Mesendoderm (in vitro differentiated cells): Measurements from ENCODE around the gene PLEKHG3.

Experiments used
- DNase-seq: peaks from one replicate; pipeline ENCODE4 v3.0.0; 2013
- H2AK5ac ChIP-seq: 2 replicates; pipeline ENCODE4 v1.6.1; 2013; ENCODE audit warnings: low read length, inconsistent platforms
- H2BK120ac ChIP-seq: 2 replicates; pipeline ENCODE4 v1.6.1; 2013; ENCODE audit warnings: low read depth, mild to moderate bottlenecking, low read length, moderate library complexity, mixed read lengths
- H2BK15ac ChIP-seq: replicated peaks from 2 replicates; pipeline ENCODE4 v1.6.1; 2013; ENCODE audit warnings: low read depth, mild to moderate bottlenecking, moderate library complexity
- H2BK5ac ChIP-seq: 2 replicates; pipeline ENCODE4 v1.6.1; 2013; ENCODE audit warnings: low read length, inconsistent platforms
- H3K18ac ChIP-seq: 2 replicates; pipeline ENCODE4 v1.6.1; 2013; ENCODE audit warnings: mild to moderate bottlenecking, low read length, mixed read lengths
- H3K23ac ChIP-seq: one replicate; pipeline ENCODE4 v1.6.1; 2013; ENCODE audit warnings: low read length
- H3K27ac ChIP-seq: 2 replicates; pipeline ENCODE4 v1.5.1; 2013; ENCODE audit warnings: low read depth, mild to moderate bottlenecking, inconsistent platforms, low read length, moderate library complexity
- H3K27me3 ChIP-seq: 2 replicates; pipeline ENCODE4 v1.6.1; 2013; ENCODE audit warnings: low read length, control low read depth, mild to moderate bottlenecking, inconsistent platforms; ENCODE audit not compliant: insufficient read depth, poor library complexity
- H3K36me3 ChIP-seq: 2 replicates; pipeline ENCODE4 v1.6.1; 2013; ENCODE audit warnings: low read length, inconsistent platforms; ENCODE audit not compliant: control insufficient read depth, insufficient read depth
- H3K4ac ChIP-seq: one replicate; pipeline ENCODE4 v1.6.1; 2013; ENCODE audit warnings: low read depth, mild to moderate bottlenecking, low read length, moderate library complexity
- H3K4me1 ChIP-seq: 2 replicates; pipeline ENCODE4 v1.6.1; 2013; ENCODE audit warnings: low read depth, low read length, inconsistent platforms; ENCODE audit not compliant: control insufficient read depth
- H3K4me2 ChIP-seq: 2 replicates; pipeline ENCODE4 v1.6.1; 2013; ENCODE audit warnings: low read length
- H3K4me3 ChIP-seq: 2 replicates; pipeline ENCODE4 v1.5.1; 2013; ENCODE audit warnings: mild to moderate bottlenecking, low read length
- H3K56ac ChIP-seq: one replicate; pipeline ENCODE4 v1.6.1; 2013; ENCODE audit warnings: low read length
- H3K79me1 ChIP-seq: 2 replicates; pipeline ENCODE4 v1.6.1; 2013; ENCODE audit warnings: low read length, inconsistent platforms
- H3K79me2 ChIP-seq: 2 replicates; pipeline ENCODE4 v1.6.1; 2013; ENCODE audit warnings: mild to moderate bottlenecking, low read length; ENCODE audit not compliant: control insufficient read depth, insufficient read depth
- H3K9ac ChIP-seq: 2 replicates; pipeline ENCODE4 v1.6.1; 2013; ENCODE audit warnings: low read length, inconsistent platforms
- H4K5ac ChIP-seq: one replicate; pipeline ENCODE4 v1.6.1; 2013; ENCODE audit warnings: low read length
- H4K8ac ChIP-seq: one replicate; pipeline ENCODE4 v1.6.1; 2013; ENCODE audit warnings: low read depth, mild to moderate bottlenecking, control low read depth, low read length, moderate library complexity
- WGBS: extraction: QIAGEN DNeasy Blood & Tissue Kit; methylation state at CpG from one replicate; pipeline ENCODE4 v1.1.7; 2013; ENCODE audit warnings: low lambda C conversion rate, missing lambda C conversion rate; ENCODE audit not compliant: insufficient coverage; ENCODE audit errors: extremely low coverage; 5-methylcytosine and 5-hydroxymethylcytosine counted together

PLEKHG3 gene

DNA sequence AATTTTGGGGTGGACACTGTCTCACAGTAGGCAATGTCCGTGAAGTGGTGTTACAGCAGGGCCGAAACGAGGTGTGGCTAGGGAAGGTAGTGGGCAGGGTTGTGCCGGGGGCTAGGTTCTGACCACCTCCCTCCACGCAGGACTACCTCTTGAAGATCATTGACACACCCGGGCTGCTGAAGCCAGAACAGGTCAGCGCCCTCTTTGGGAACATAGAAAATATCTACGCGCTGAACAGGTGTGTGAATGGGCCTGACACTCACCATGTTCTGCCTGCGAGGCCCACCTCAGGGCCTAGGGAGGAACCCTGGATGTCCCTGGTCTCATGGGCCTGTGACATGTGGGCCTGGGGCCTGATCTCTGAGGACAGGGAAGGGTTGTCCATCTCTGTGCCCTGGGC, 24.6 kb downstream of the PLEKHG3 start:
- H3K23ac ChIP-seq: no peak overlapping the region
- H3K36me3 ChIP-seq: peaks cover 12% of the 10 kb centered on the region
- H3K4me1 ChIP-seq: peaks cover 24% of the 10 kb centered on the region
- no peak overlapping the region for H3K4me3 ChIP-seq
- H3K56ac ChIP-seq: no peak overlapping the region
- H2BK120ac ChIP-seq: no peak overlapping the region
- H3K4ac ChIP-seq: no peak overlapping the region
- H4K5ac ChIP-seq: no peak overlapping the region
- WGBS: no CpG with 5 or more reads among the region's 10 CpGs
- peaks cover 24% of the 10 kb centered on the region for H3K79me2 ChIP-seq
- H3K79me1 ChIP-seq: peaks cover 13% of the 10 kb centered on the region
- no peak overlapping the region for H3K4me2 ChIP-seq
- no peak overlapping the region for H3K18ac ChIP-seq
- no peak overlapping the region for H2AK5ac ChIP-seq
- no peak overlapping the region for H3K27ac ChIP-seq
- no peaks in the 10 kb centered on the region for H3K27me3 ChIP-seq
- H2BK15ac ChIP-seq: no peak overlapping the region
- no peak for DNase-seq
- H2BK5ac ChIP-seq: no peak overlapping the region
- H3K9ac ChIP-seq: no peak overlapping the region
- no peak overlapping the region for H4K8ac ChIP-seq

DNA sequence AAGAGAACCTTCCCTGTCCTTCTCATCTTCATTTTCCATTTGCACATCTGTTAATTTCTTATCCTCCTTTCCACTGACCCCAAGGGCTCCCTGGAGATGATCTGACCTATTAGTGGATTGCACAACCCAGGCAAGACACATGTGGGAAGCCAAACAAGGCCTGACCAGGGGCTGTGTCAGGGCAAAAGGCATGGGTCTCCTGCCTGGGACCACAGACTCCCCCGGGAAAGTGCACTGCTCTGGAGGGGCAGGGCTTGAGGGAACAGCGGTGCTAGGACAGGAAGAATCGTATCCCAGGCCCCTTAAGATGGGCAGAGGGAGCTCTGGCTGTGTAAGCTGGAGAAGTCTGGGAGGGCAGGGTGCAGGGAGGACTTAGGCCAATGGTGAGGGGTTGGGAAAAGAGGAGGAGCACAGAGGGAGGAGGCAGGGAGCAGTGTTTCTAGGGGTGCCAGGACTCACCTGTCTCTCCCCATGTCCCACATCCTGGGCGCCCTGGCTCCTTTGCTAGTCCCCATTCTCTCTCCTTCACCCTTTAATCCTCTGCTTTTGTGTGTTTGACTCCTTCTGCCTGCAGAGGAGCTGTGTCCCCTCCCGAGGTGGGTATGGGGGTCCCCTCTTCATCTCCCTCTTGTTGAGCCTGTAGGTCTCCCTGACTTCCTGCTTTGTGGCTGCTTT, 25.3 kb downstream of the PLEKHG3 start:
- Histone ChIP-seq H3K18ac (no peak overlapping the region), H2BK120ac (no peak overlapping the region), H2AK5ac (no peak overlapping the region), H3K23ac (no peak overlapping the region), H3K4me3 (no peak overlapping the region), H3K9ac (no peak overlapping the region), H3K4me2 (no peak overlapping the region), H3K79me2 (peaks cover 17% of the 10 kb centered on the region), H4K8ac (no peak overlapping the region), H3K4me1 (peaks cover 18% of the 10 kb centered on the region), H2BK5ac (no peak overlapping the region), H3K36me3 (peaks cover 12% of the 10 kb centered on the region), H3K27me3 (no peaks in the 10 kb centered on the region), H3K56ac (no peak overlapping the region), H3K4ac (no peak overlapping the region), H3K79me1 (peaks cover 9% of the 10 kb centered on the region), H2BK15ac (no peak overlapping the region), H4K5ac (no peak overlapping the region), H3K27ac (no peak overlapping the region)
- no peak for DNase-seq
- WGBS: no CpG with 5 or more reads among the region's 5 CpGs

DNA sequence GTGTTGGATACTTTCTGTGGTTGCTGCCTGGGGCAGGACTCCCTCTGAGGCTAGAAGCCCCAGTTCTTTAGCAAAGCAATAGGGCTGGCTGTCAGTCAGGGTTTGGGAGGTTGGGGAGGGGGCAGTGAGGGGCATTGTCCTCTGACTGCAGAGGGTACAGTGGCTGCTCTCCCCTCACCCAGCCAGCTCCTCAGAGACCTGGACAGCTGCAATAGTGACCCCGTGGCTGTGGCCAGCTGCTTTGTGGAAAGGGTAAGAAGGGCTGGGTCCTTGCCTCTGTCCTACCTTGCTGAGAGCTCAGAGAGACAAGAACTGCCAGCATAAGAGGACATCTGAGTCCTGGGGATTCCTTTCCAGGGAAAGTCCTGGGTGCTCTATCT, 25.8 kb downstream of the PLEKHG3 start:
- no peak overlapping the region for H3K4ac ChIP-seq
- H3K56ac ChIP-seq: no peak overlapping the region
- H3K79me1 ChIP-seq: peaks cover 8% of the 10 kb centered on the region
- WGBS: no CpG with 5 or more reads among the region's 1 CpG
- H2BK15ac ChIP-seq: no peak overlapping the region
- H2BK5ac ChIP-seq: no peak overlapping the region
- H2BK120ac ChIP-seq: no peak overlapping the region
- no peak overlapping the region for H4K8ac ChIP-seq
- H3K79me2 ChIP-seq: peaks cover 14% of the 10 kb centered on the region
- H3K36me3 ChIP-seq: peaks cover 12% of the 10 kb centered on the region
- no peaks in the 10 kb centered on the region for H3K27me3 ChIP-seq
- no peak overlapping the region for H3K4me2 ChIP-seq
- no peak overlapping the region for H2AK5ac ChIP-seq
- no peak overlapping the region for H3K9ac ChIP-seq
- no peak overlapping the region for H3K4me3 ChIP-seq
- H3K23ac ChIP-seq: no peak overlapping the region
- H3K18ac ChIP-seq: no peak overlapping the region
- no peak overlapping the region for H4K5ac ChIP-seq
- no peak for DNase-seq
- H3K27ac ChIP-seq: no peak overlapping the region
- H3K4me1 ChIP-seq: peaks cover 13% of the 10 kb centered on the region

DNA sequence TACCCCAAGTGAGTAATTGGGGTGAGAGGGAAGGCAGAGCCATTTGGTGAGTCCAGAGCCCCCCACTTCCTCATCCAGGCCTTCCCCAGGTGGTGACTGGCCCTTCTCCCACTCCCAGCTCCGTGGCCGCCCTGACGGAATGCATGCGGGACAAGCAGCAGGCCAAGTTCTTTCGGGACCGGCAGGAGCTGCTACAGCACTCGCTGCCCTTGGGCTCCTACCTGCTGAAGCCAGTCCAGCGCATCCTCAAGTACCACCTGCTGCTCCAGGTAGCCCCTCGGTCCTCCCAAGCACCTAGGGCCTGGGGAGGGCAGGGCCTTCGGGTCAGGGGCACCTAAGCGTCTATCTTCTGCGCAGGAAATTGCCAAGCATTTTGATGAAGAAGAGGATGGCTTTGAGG, 26.5 kb downstream of the PLEKHG3 start:
- Histone ChIP-seq H3K27ac (no peak overlapping the region), H2BK15ac (no peak overlapping the region), H3K9ac (no peak overlapping the region), H3K4me3 (no peak overlapping the region), H3K79me2 (peaks cover 10% of the 10 kb centered on the region), H2AK5ac (no peak overlapping the region), H3K79me1 (peaks cover 5% of the 10 kb centered on the region), H3K56ac (no peak overlapping the region), H3K23ac (no peak overlapping the region), H4K5ac (no peak overlapping the region), H3K4me1 (peaks cover 8% of the 10 kb centered on the region), H3K18ac (no peak overlapping the region), H2BK120ac (no peak overlapping the region), H2BK5ac (no peak overlapping the region), H3K4me2 (no peak overlapping the region), H3K27me3 (no peaks in the 10 kb centered on the region), H3K4ac (no peak overlapping the region), H3K36me3 (peaks cover 12% of the 10 kb centered on the region), H4K8ac (no peak overlapping the region)
- WGBS: no CpG with 5 or more reads among the region's 12 CpGs
- no peak for DNase-seq

DNA sequence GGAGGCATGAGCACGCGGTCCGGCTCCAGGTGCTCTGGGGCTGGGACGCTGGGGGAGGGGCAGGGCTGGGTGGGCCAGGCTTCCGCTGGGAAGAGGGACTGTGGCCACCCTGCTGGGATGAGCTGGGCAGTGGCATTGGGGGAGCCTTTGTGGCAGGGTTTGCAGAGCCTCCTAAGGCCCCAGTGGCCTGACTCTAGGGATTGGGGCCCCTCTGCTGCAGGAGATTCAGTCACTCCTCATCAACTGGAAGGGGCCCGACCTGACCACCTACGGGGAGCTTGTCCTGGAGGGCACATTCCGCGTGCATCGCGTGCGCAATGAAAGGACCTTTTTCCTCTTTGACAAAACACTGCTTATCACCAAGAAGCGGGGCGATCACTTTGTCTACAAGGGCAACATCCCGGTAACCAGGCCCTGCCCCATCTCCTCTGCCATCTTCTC, 26.9 kb downstream of the PLEKHG3 start:
- H3K4me1 ChIP-seq: peaks cover 3% of the 10 kb centered on the region
- no peak overlapping the region for H2BK15ac ChIP-seq
- no peak overlapping the region for H2BK5ac ChIP-seq
- H3K27ac ChIP-seq: no peak overlapping the region
- no peak overlapping the region for H4K8ac ChIP-seq
- no CpG with 5 or more reads among the region's 15 CpGs for WGBS
- no peak overlapping the region for H3K18ac ChIP-seq
- H2AK5ac ChIP-seq: no peak overlapping the region
- H3K23ac ChIP-seq: no peak overlapping the region
- H3K56ac ChIP-seq: no peak overlapping the region
- peaks cover 6% of the 10 kb centered on the region for H3K79me2 ChIP-seq
- H3K36me3 ChIP-seq: peaks cover 12% of the 10 kb centered on the region
- H4K5ac ChIP-seq: no peak overlapping the region
- no peak overlapping the region for H3K4ac ChIP-seq
- H2BK120ac ChIP-seq: no peak overlapping the region
- H3K27me3 ChIP-seq: no peaks in the 10 kb centered on the region
- peaks cover 3% of the 10 kb centered on the region for H3K79me1 ChIP-seq
- H3K9ac ChIP-seq: no peak overlapping the region
- H3K4me2 ChIP-seq: no peak overlapping the region
- H3K4me3 ChIP-seq: no peak overlapping the region
- no peak for DNase-seq

DNA sequence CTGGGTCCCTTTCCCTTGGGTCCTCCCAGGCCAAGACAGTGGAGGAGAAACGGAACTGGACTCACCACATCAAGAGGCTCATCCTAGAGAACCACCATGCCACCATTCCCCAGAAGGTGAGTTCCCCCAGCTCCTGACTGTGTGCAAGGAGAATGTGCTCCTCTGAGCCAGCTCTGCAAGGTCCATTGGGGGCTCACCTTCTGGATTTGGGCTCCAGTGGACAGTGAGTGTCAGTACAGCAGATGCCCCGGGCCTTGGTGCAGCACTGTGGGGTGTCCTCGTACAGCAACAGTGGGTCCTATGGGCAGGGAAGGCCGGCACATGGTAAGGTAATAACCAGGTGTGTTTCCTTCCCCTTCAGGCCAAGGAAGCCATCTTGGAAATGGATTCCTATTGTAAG, 27.8 kb downstream of the PLEKHG3 start:
- Histone ChIP-seq H3K56ac (no peak overlapping the region), H3K36me3 (peaks cover 12% of the 10 kb centered on the region), H3K79me1 (no peaks in the 10 kb centered on the region), H3K27me3 (no peaks in the 10 kb centered on the region), H4K5ac (no peak overlapping the region), H3K4me2 (no peak overlapping the region), H2BK5ac (no peak overlapping the region), H3K79me2 (peaks cover under 1% of the 10 kb centered on the region), H3K18ac (no peak overlapping the region), H2BK15ac (no peak overlapping the region), H3K27ac (no peak overlapping the region), H3K4me1 (no peaks in the 10 kb centered on the region), H2AK5ac (no peak overlapping the region), H3K4ac (no peak overlapping the region), H2BK120ac (no peak overlapping the region), H3K9ac (no peak overlapping the region), H3K23ac (no peak overlapping the region), H3K4me3 (no peak overlapping the region), H4K8ac (no peak overlapping the region)
- DNase-seq: no peak
- WGBS: no CpG with 5 or more reads among the region's 4 CpGs
